ENCODE measurements around the gene CERK.

GRCh38 chr22:46740910-46741780 is 3.1 kb upstream of the CERK start:
- TF ChIP-seq, protein P1, sequence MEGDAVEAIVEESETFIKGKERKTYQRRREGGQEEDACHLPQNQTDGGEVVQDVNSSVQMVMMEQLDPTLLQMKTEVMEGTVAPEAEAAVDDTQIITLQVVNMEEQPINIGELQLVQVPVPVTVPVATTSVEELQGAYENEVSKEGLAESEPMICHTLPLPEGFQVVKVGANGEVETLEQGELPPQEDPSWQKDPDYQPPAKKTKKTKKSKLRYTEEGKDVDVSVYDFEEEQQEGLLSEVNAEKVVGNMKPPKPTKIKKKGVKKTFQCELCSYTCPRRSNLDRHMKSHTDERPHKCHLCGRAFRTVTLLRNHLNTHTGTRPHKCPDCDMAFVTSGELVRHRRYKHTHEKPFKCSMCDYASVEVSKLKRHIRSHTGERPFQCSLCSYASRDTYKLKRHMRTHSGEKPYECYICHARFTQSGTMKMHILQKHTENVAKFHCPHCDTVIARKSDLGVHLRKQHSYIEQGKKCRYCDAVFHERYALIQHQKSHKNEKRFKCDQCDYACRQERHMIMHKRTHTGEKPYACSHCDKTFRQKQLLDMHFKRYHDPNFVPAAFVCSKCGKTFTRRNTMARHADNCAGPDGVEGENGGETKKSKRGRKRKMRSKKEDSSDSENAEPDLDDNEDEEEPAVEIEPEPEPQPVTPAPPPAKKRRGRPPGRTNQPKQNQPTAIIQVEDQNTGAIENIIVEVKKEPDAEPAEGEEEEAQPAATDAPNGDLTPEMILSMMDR (IDR thresholded peaks at IDR 0.05), result no peak
- no peak for TF ChIP-seq POLR2AphosphoS5 (IDR thresholded peaks at IDR 0.05)
- no peak for TF ChIP-seq EP300 (IDR thresholded peaks at IDR 0.05)

All from esophagus muscularis mucosa (tissue), 4 donors.